H9 (cell line): ENCODE results near the gene TCF20. TPM values are rescaled to one million over a fixed set of nuclear protein-coding genes. Genes with fewer than 3 reads are reported as not detected.

ENCODE experiments used
- DNase-seq: peaks from one replicate; pipeline ENCODE4 v3.0.0-alpha.2; 2017
- H2AFZ ChIP-seq: one replicate; pipeline ENCODE4 v1.6.1; 2013; ENCODE audit warnings: mild to moderate bottlenecking, low read length, control low read depth, moderate library complexity
- H2AK5ac ChIP-seq: 2 replicates; pipeline ENCODE4 v1.6.1; 2013; ENCODE audit warnings: low read length, control low read depth, mixed read lengths; ENCODE audit not compliant: insufficient read length
- H2BK120ac ChIP-seq: one replicate; pipeline ENCODE4 v1.6.1; 2013; ENCODE audit warnings: low read depth, mild to moderate bottlenecking, low read length, control low read depth, inconsistent platforms; ENCODE audit not compliant: poor library complexity, severe bottlenecking
- H2BK12ac ChIP-seq: 2 replicates; pipeline ENCODE4 v1.6.1; 2013; ENCODE audit warnings: low read length, control low read depth, mixed read lengths, low read depth; ENCODE audit not compliant: insufficient read length
- H2BK15ac ChIP-seq: 2 replicates; pipeline ENCODE4 v1.6.1; 2013; ENCODE audit warnings: low read depth, low read length, control low read depth
- H2BK20ac ChIP-seq: one replicate; pipeline ENCODE4 v1.6.1; 2013; ENCODE audit warnings: low read depth, mild to moderate bottlenecking, low read length, control low read depth, inconsistent platforms; ENCODE audit not compliant: poor library complexity, severe bottlenecking
- H2BK5ac ChIP-seq: 2 replicates; pipeline ENCODE4 v1.6.1; 2013; ENCODE audit warnings: low read length, control low read depth, mixed read lengths; ENCODE audit not compliant: insufficient read length
- H3K14ac ChIP-seq: 2 replicates; pipeline ENCODE4 v1.6.1; 2013; ENCODE audit warnings: low read length, control low read depth; ENCODE audit not compliant: insufficient read depth
- H3K18ac ChIP-seq: 2 replicates; pipeline ENCODE4 v1.6.1; 2013; ENCODE audit warnings: low read depth, mild to moderate bottlenecking, mixed read lengths, low read length, control low read depth; ENCODE audit not compliant: insufficient read length
- H3K23ac ChIP-seq: 2 replicates; pipeline ENCODE4 v1.6.1; 2013; ENCODE audit warnings: low read length, control low read depth, mixed read lengths, low read depth; ENCODE audit not compliant: insufficient read length
- H3K23me2 ChIP-seq: 2 replicates; pipeline ENCODE4 v1.6.1; 2013; ENCODE audit warnings: low read depth, mild to moderate bottlenecking, mixed read lengths, low read length, control low read depth; ENCODE audit not compliant: insufficient read length, poor library complexity, severe bottlenecking
- H3K27ac ChIP-seq: 2 replicates; pipeline ENCODE4 v1.5.1; 2013; ENCODE audit warnings: low read length, control low read depth, mixed read lengths, low read depth; ENCODE audit not compliant: insufficient read length
- H3K27me3 ChIP-seq: 2 replicates; pipeline ENCODE4 v1.6.1; 2013; ENCODE audit warnings: low read length, control low read depth, inconsistent platforms; ENCODE audit not compliant: insufficient read depth
- H3K4ac ChIP-seq: 2 replicates; pipeline ENCODE4 v1.6.1; 2013; ENCODE audit warnings: low read depth, mild to moderate bottlenecking, control low read depth, inconsistent platforms, low read length, moderate library complexity
- H3K4me1 ChIP-seq: 2 replicates; pipeline ENCODE4 v1.6.1; 2013; ENCODE audit warnings: low read length, control low read depth, inconsistent platforms; ENCODE audit not compliant: insufficient read depth
- H3K4me2 ChIP-seq: 2 replicates; pipeline ENCODE4 v1.6.1; 2013; ENCODE audit warnings: low read length, control low read depth, mixed read lengths; ENCODE audit not compliant: insufficient read length, insufficient read depth
- H3K56ac ChIP-seq: 2 replicates; pipeline ENCODE4 v1.6.1; 2013; ENCODE audit warnings: low read depth, mild to moderate bottlenecking, mixed read lengths, low read length, control low read depth; ENCODE audit not compliant: insufficient read length
- H3K79me1 ChIP-seq: 2 replicates; pipeline ENCODE4 v1.6.1; 2013; ENCODE audit warnings: low read depth, mild to moderate bottlenecking, moderate library complexity, low read length, control low read depth, inconsistent platforms; ENCODE audit not compliant: insufficient read depth, poor library complexity, severe bottlenecking
- H3K79me2 ChIP-seq: 2 replicates; pipeline ENCODE4 v1.6.1; 2013; ENCODE audit warnings: low read length, control low read depth, inconsistent platforms; ENCODE audit not compliant: insufficient read depth
- H3K9ac ChIP-seq: 2 replicates; pipeline ENCODE4 v1.6.1; 2013; ENCODE audit warnings: low read length, control low read depth, mixed read lengths; ENCODE audit not compliant: insufficient read length; ENCODE audit errors: extremely low read depth
- H3K9me3 ChIP-seq: one replicate; pipeline ENCODE4 v1.6.1; 2013; ENCODE audit warnings: low read depth, low read length, inconsistent platforms; ENCODE audit not compliant: control insufficient read depth
- H3T11ph ChIP-seq: one replicate; pipeline ENCODE4 v1.6.1; 2013; ENCODE audit warnings: mild to moderate bottlenecking, low read length, control low read depth, inconsistent platforms
- H4K20me1 ChIP-seq: one replicate; pipeline ENCODE4 v1.6.1; 2013; ENCODE audit not compliant: control insufficient read depth, insufficient read length, insufficient read depth
- H4K5ac ChIP-seq: 2 replicates; pipeline ENCODE4 v1.6.1; 2013; ENCODE audit warnings: low read depth, mild to moderate bottlenecking, mixed read lengths, low read length, control low read depth; ENCODE audit not compliant: insufficient read length
- H4K8ac ChIP-seq: replicated peaks from 2 replicates; pipeline ENCODE4 v1.6.1; 2013; ENCODE audit warnings: low read length, control low read depth, mixed read lengths, low read depth; ENCODE audit not compliant: insufficient read length
- H4K91ac ChIP-seq: 2 replicates; pipeline ENCODE4 v1.6.1; 2013; ENCODE audit warnings: low read depth, mild to moderate bottlenecking, moderate library complexity, mixed read lengths, low read length, control low read depth; ENCODE audit not compliant: insufficient read length
- H3K27ac Mint-ChIP-seq, 3 experiments: 2 replicates in 2 of 3; 3 replicates in 1 of 3; pipeline ENCODE4 v1.8.0; 2020 to 2021; ENCODE audit warnings: mixed read lengths in 3 of 3, mild to moderate bottlenecking in 1 of 3, moderate library complexity in 1 of 3
- H3K27me3 Mint-ChIP-seq: 2 replicates; pipeline ENCODE4 v1.8.0; 2021; ENCODE audit warnings: low read depth, mild to moderate bottlenecking, moderate library complexity, mixed read lengths
- H3K36me3 Mint-ChIP-seq, 3 experiments: 2 replicates in 2 of 3; 3 replicates in 1 of 3; pipeline ENCODE4 v1.8.0; 2020 to 2021; ENCODE audit warnings: low read depth in 3 of 3, mixed read lengths in 3 of 3; ENCODE audit not compliant: insufficient read depth in 1 of 3
- H3K4me1 Mint-ChIP-seq, 2 experiments: 2 replicates each; pipeline ENCODE4 v1.8.0; 2020; ENCODE audit warnings: mixed read lengths in 2 of 2
- H3K4me3 Mint-ChIP-seq, 2 experiments: 2 replicates in 1 of 2; 3 replicates in 1 of 2; pipeline ENCODE4 v1.8.0; 2020 to 2021; ENCODE audit warnings: mild to moderate bottlenecking in 2 of 2, mixed read lengths in 2 of 2, moderate library complexity in 1 of 2
- H3K9me3 Mint-ChIP-seq, 2 experiments: 2 replicates in 1 of 2; 3 replicates in 1 of 2; pipeline ENCODE4 v1.8.0; 2020; ENCODE audit warnings: mild to moderate bottlenecking in 2 of 2, mixed read lengths in 2 of 2, moderate library complexity in 1 of 2
- WGBS: extraction: QIAGEN DNeasy Blood & Tissue Kit; methylation state at CpG from one replicate; pipeline ENCODE4 v1.1.7; 2013; ENCODE audit warnings: missing lambda C conversion rate, low lambda C conversion rate, mixed read lengths; ENCODE audit not compliant: insufficient read length; ENCODE audit errors: extremely low coverage; 5-methylcytosine and 5-hydroxymethylcytosine counted together
- total RNA-seq: library from RNA; stranded (reverse); gene quantifications from 2 replicates; pipeline ENCODE4 v1.2.1, GENCODE V29; 2021
- TF ChIP-seq, protein P1 (sequence below): fragments of 200-600 bp; sonication (generic); conservative IDR thresholded peaks from 3 replicates; pipeline ENCODE4 v1.8.0; 2021; ENCODE audit warnings: antibody characterized with exemption, mild to moderate bottlenecking

TCF20 gene
- total RNA-seq, 1 experiment from 2014 or later: 75.6 TPM

DNA sequence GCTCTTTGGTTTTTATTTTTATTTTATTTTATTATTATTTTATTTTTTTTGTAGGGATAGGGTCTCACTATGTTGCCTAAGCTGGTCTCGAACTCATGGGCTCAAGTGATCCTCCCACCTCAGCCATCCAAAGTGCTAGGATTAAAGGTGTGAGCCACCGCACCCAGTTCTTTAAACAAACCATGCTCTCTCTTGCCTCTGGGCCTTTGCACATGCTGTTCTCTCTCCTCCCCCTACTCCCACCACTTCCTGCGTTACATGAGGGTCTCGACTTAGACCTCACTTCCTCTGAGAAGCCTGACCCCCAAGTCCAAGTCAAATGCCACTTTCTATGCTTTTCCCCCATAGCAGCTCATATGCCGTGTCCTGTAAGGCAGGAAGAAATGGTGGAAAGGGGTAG, 15.2 kb upstream of the TCF20 start:
- H4K8ac ChIP-seq: no peak overlapping the region
- H3K23me2 ChIP-seq: peaks cover 8% of the 10 kb centered on the region
- H3K79me1 ChIP-seq: no peaks in the 10 kb centered on the region
- DNase-seq: no peak
- no peak overlapping the region for H3T11ph ChIP-seq
- peaks cover 10% of the 10 kb centered on the region; the same call in 1 of the 2 replicates for H3K27me3 ChIP-seq
- no peak overlapping the region for H2BK12ac ChIP-seq
- H4K91ac ChIP-seq: no peak overlapping the region
- H4K20me1 ChIP-seq: no peaks in the 10 kb centered on the region
- no peaks in the 10 kb centered on the region for H3K4me1 ChIP-seq
- TF ChIP-seq, protein P1, sequence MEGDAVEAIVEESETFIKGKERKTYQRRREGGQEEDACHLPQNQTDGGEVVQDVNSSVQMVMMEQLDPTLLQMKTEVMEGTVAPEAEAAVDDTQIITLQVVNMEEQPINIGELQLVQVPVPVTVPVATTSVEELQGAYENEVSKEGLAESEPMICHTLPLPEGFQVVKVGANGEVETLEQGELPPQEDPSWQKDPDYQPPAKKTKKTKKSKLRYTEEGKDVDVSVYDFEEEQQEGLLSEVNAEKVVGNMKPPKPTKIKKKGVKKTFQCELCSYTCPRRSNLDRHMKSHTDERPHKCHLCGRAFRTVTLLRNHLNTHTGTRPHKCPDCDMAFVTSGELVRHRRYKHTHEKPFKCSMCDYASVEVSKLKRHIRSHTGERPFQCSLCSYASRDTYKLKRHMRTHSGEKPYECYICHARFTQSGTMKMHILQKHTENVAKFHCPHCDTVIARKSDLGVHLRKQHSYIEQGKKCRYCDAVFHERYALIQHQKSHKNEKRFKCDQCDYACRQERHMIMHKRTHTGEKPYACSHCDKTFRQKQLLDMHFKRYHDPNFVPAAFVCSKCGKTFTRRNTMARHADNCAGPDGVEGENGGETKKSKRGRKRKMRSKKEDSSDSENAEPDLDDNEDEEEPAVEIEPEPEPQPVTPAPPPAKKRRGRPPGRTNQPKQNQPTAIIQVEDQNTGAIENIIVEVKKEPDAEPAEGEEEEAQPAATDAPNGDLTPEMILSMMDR: no peak
- no peak overlapping the region for H3K4ac ChIP-seq
- H4K5ac ChIP-seq: no peak overlapping the region
- no peak overlapping the region for H2BK5ac ChIP-seq
- peaks cover 4 to 35% of the 10 kb centered on the region in 2 experiments for H3K4me1 Mint-ChIP-seq
- H2BK20ac ChIP-seq: no peak overlapping the region
- H3K23ac ChIP-seq: no peak overlapping the region
- H3K27ac ChIP-seq: no peak overlapping the region
- H3K18ac ChIP-seq: no peak overlapping the region
- WGBS: no CpG with 5 or more reads among the region's 5 CpGs
- no peak overlapping the region for H2AK5ac ChIP-seq
- H3K4me2 ChIP-seq: no peak overlapping the region
- no peak overlapping the region for H3K14ac ChIP-seq
- H3K9me3 ChIP-seq: no peaks in the 10 kb centered on the region
- H3K9ac ChIP-seq: no peak overlapping the region
- H2BK120ac ChIP-seq: no peak overlapping the region
- H3K27me3 Mint-ChIP-seq: peaks cover 74% of the 10 kb centered on the region
- no peak overlapping the region for H3K27ac Mint-ChIP-seq
- H3K4me3 Mint-ChIP-seq: no peak overlapping the region
- no peak overlapping the region for H2BK15ac ChIP-seq
- H2AFZ ChIP-seq: no peak overlapping the region
- no peaks in the 10 kb centered on the region for H3K36me3 Mint-ChIP-seq
- no peaks in the 10 kb centered on the region for H3K9me3 Mint-ChIP-seq
- no peak overlapping the region for H3K56ac ChIP-seq
- no peaks in the 10 kb centered on the region for H3K79me2 ChIP-seq
